GM18526 (cell line): Measurements from ENCODE around the gene NUP62.

Experiments used
- POLR2A ChIP-seq: IDR thresholded peaks from 3 replicates; pipeline ENCODE4 v1.6.1; 2011; ENCODE audit not compliant: insufficient read length; ENCODE audit errors: extremely low read depth

Gene NUP62

DNA sequence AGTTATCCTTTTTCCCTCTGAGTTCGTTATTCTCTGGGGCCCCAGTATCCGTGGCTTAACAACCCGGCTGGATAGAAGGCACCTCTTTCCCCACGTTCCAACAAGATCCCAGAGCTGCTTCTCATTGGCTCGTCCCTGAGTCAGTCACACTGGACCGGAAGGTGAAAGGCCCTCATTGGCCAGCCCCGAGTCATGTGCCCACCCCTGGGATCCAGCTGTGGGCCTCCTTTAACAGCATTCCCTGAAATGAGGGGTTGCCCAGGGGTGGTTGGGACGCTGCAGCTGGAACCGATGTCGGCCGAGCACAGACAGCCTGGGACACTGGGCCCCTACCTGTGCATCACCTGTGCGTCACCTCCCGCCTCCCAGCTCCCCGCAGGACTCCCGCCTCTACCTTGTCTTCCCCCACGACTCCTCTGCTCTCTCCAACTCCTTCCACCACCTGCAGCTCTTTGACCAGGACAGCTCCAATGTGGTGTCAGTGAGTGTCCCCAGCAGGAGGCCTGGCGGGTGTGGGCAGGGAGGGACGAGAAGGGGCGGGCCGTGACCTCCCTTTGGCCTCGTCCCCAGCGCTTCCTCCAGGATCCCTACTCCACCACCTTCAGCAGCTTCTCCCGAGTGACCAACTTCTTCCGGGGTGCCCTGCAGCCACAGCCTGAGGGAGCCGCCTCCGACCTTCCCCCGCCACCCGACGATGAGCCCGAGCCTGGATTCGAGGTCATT is 47.5 kb downstream of the NUP62 start:
- TF ChIP-seq POLR2A: no peak

DNA sequence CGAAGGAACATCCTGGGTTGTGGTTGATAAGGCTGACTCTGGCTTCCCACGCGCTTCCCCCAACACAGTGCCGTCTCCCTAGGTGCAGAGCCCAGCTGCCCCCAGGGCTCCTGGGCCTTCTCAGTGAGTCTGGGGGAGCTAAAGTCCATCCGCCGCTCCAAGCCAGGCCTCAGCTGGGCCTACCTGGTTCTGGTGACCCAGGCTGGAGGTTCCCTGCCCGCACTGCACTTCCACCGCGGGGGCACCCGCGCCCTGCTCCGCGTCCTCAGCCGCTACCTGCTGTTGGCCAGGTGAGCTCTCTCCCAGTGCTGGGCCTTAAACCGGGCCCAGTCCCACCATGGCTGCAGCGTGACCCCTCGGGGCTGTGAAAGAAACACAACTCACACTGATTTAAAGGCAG is 48.1 kb downstream of the NUP62 start:
- no peak for TF ChIP-seq POLR2A

DNA sequence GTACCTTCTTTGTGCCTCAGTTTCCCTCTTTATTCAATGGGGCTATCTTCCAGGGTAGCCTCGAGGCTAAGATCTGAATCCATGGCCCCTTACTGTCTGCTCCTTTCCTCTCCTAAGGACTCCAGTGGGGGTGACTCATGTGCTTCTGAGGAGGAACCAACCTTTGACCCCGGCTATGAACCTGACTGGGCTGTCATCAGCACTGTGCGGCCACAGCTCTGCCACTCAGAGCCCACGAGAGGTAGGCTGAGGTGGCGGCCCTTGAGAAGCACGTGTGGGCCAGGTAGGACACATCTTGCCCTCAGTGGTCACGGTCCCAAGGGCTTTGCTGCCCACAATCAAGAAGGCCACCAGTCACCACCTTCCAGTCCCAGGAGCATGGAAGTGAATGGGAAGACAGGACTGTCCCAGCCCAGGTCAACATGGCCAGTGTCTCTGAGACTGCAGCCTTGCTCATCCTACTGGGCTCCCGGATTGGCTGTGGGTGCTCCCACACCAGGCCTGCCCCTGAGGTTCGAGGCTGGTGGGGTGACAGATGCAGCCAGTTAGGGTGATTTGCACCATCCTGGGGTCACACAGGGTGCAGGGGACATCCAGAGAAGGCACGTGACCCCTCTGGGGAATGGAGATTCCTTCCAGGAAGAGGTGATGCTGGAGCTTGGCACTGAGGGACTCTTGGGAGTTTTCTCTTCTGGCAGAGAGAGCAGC is 49.0 kb downstream of the NUP62 start:
- TF ChIP-seq POLR2A: no peak

DNA sequence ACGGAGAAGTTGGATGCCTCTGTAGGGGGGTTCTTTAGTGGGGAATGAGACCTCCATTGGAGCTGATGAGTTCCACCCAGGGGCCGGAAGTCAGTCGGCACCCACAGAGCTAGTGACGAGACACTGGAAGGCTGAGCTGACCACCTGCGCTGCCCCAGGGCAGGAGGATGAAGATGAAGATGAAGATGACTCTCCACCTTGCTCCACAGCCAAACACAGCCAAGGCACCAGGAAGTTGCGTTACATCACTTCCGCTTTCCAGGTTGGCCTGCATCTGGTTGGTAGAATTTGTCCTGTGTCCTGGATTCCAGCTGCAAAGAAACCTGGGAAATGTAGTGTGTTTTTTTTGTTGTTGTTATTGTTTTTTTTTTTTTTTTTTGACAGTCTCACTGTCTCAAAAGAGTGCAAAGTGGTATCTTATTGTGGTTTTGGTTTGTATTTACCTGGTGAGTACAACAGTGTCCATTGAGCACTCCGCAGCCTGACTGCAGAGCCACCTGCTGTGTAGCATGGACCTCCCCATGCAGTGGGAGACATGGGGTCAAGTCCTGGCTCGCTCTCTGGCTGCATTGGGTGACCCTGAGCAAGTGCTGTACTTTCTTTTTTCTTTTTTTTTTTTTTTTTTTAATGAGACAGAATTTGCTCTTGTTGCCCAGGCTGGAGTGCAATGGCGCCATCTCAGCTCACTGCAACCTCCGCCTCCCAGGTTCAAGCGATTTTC is 49.9 kb downstream of the NUP62 start:
- TF ChIP-seq POLR2A: no peak

DNA sequence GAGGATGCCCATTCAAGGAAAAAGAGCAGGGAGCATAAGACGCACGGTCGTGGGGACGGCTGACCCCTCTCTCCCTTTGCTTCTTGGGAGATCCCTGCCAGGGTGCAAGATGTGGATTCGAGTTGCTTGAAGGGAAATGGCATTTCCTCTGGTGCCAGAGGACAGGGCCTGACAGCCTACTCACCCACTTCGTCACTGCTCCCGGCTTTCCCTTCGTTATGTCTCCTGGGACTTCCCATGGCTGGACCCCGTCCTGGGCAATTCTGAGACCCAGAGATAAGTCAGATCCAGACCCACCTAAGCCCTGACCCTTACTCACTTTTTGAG is 50.6 kb downstream of the NUP62 start:
- TF ChIP-seq POLR2A: no peak

DNA sequence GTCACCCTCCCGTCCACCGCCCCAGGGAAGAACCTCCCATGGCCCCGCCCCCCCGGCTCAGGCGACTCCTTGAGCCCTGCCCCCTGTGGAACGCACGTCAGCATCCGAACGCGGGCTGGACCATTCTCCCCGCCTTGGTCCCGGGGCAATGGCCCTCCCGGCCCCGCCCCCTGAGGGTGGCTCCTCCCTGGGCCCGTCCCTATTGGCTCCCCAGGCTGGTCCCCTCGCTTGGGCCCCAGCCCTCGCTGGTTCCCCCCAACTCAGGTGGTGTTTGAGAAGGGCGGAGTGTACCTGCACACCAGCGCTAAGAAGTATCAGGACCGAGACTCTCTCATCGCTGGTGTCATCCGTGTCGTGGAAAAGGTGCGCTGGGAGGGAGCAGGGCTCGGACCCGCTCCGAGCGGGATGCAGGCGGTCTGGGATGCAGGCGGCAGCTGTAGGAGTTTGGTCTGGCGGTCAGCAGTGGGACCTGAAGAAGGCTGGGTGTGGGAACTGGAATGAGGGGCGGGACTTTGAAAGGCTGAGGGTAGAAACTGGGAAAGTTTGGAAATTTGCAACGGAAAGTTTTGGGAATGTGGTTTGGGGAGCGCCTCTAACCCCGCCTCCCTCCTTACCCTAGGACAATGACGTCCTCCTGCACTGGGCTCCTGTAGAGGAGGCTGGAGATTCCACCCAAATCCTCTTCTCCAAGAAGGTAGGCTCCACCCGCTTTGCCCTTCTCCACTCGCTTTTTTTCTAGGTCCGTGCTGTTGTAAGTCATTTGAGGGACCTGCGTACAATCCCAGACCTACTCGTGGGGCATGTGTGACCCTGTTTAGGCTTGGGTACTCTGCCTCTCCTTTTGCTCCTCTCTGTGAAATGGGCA is 51.2 kb downstream of the NUP62 start:
- TF ChIP-seq POLR2A: peak; percentile 0

DNA sequence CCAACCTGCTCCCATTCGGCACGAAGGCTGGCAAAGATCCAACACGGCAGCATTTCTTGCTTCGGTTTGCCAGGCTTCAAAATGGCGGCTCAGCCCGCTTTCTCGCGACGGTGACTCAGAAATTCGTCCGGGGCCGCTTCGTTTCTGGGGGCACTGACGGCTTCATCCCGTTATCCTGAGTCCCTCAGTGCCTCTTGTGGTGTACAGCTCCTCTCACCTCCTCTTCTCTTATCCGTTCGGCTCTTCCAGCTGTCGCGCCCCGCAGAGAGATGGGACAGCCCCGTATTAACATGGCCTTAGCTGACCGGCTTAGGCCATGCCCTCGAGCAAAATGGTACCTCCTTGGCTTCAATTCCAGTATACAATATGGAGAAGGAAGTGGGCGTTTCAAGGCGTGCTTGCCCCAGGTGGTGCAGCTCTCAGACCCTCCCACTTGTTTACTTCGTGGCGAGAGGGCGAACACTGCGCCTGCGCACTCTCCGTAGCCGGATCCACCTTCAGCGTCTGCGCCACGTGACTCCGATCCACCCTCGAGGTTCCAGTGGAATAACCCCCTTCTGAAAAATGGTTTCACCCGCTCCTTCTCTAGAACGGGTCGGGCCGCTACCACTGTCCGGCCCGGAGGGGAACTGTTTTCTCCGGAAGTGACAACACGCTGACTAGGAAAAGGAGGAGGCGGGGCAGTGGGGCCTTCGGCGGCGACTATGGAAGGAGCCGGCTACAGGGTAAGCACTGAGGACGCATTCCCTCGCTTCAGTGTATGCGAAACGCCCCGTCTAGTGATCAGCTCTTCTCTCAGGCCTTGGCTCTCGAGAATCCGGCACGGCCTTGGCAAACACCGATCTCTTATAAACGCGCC is 52.1 kb downstream of the NUP62 start, which contains the start of the genes AKT1S1 and TBC1D17:
Gene AKT1S1 (minus strand): TSS at position 336 of the 859 bp plus-strand sequence. CDS start 4,060 bp downstream, outside the sequence.
Gene TBC1D17 (plus strand): TSS at position 683 of the 859 bp plus-strand sequence. CDS start 22 bp downstream, at position 705.
- TF ChIP-seq POLR2A: peak; percentile 68

DNA sequence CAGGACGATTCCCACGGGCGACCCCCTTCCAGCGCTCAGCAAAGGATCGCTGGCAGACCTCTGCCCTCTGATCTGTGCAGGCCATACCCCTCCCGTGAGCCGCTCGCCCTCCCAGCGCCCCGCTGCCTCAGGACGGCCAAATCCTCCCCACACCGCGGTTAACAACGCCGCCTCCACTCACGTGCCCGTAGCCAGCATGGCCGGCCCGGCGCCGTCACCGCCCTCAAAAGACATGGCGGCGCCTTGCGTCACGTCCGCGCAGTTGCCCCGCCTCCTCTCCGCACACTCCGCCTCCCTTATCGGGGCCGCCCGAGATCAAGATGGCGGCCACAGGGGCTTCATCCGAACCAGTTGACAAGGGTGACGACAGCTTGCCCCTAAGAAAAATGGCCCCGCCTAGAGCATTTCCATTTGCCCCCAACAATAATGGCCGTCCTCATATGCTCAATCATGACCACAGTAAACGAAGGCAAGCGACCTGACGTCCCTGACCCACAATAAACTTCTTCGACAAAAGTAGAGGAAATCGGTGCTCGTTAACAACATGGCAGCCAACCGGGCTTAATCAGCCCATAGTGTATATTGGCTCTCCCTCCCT is 52.8 kb downstream of the NUP62 start:
- peak; percentile 33 for TF ChIP-seq POLR2A

DNA sequence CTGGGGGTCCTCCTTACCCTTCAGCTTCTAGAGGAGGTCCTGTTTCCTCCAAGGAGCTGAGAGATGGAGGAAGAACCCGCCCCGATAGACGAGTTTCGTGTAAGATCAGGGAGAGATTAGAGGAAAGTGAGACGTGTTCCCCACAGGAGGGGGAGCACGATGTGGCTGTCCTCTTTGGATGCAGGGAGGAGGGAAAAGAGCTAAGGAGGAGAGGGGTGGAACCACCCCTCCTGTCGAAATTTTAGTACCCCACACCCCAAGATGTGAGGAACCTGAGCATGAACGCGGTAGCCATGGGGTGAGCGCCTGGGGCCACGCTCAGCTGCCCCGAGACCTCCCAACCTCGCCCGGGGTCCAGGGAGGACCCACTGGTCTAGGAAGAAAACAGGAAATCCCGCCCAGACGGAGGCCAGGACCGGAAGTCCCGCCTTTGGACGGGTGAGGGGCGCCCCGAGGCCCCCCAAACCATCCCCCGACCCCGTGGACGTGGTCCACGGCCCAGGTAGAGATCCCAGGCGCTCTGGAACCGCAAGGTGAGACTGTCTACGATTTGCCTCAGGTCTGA is 53.4 kb downstream of the NUP62 start:
- peak; percentile 24 for TF ChIP-seq POLR2A

DNA sequence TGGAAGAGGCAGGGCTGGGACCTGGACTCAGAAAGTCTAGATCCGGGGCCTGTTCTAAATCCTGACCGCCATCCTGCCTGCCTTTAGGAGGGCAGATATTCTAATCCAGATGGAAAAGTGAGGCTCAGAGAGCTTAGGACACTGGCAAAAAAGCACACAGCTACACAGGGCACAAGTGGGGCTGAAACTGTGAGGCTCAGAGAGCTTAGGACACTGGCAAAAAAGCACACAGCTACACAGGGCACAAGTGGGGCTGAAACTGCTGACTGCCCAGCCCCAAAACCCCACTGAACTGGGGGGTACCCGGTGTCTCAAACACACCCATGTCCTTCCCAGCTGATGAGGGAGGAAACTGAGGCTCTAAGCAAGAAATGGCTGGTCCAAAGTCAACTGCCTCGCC is 54.1 kb downstream of the NUP62 start:
- no peak for TF ChIP-seq POLR2A

DNA sequence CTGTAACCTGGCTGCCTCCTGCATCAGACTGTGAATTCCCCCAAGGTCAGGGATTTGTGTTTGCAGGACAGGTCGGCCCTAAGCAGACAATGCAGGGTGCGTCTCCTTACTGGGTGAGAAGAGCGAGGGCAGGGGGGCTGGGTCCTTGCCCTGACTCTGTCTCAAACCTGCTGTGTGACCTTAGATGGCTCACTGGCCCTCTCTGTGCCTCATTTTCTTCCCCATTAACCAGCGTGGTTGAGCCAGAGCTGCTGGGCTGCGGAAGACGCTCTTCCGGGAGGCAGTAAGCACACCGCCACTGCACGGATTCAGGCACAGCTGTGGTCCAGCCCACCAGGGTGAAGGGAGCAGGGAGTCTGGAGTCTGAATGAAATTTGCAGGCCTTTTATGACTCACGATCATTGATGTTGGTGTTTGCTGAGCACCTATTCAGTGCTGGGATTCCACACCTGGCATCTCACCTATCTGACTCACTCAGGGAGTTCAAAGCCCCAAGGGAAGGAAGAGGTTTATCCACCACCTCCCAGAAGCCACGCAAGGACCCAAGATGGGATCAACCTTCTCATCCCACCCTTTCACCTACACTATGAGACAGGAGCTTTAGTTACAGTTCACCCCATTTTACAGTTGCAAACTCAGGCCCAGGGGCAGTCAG is 54.7 kb downstream of the NUP62 start:
- TF ChIP-seq POLR2A: no peak

DNA sequence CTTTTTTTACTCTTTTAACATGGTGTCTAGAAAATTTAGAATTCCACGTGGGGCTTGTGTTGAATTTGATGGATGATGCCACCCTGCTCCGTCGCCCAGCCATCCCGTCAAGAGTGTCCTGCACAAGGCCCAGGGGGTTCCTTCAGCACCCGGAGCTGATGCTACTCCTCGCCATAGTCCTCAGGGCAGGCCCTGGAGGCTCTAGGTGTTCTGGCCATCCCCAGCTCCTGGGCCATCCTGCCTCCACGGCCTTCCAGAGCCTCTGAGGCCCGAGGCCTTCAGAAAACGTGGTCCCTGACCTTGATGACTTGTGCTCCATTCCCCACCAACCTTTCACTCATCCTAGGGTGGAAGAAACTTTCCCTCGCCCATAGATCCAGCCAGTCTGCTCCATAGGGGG is 55.5 kb downstream of the NUP62 start:
- TF ChIP-seq POLR2A: no peak

DNA sequence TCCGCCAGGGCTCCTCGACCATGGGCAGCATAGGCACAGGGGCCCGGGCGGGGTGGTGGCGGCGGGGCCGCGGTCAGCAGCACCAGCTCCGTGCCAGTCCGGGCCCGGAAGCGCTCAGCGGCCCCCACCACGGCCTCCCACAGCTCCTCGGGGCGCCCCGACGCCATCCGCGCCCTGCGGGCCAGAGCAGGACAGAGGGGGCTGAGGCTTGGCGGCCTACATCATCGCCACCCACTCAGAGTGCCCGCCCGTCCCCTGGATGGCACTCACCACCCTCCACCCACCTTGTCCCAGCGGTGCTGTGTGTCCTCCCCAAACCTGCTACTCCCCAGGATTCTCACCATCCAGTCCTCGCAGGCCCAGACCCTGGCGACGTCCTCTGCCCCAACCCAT is 56.2 kb downstream of the NUP62 start:
- TF ChIP-seq POLR2A: no peak
